HEK293 (cell line): ENCODE data around the gene CDK5.

Experiments used
- BCL11A ChIP-seq: fragments of 450-650 bp; formaldehyde crosslinking; IDR thresholded peaks from 2 replicates; pipeline ENCODE4 v1.5.1; 2016; ENCODE audit warnings: low read depth, missing biosample characterization, missing genetic modification characterization
- GLI4 ChIP-seq: fragments of 450-650 bp; formaldehyde crosslinking; IDR thresholded peaks from 2 replicates; pipeline ENCODE4 v1.5.1; 2016; ENCODE audit warnings: missing biosample characterization, missing genetic modification characterization
- KLF7 ChIP-seq: fragments of 450-650 bp; formaldehyde crosslinking; IDR thresholded peaks from 2 replicates; pipeline ENCODE4 v1.5.1; 2016; ENCODE audit warnings: missing biosample characterization, missing genetic modification characterization, borderline replicate concordance
- KLF8 ChIP-seq: fragments of 450-650 bp; formaldehyde crosslinking; IDR thresholded peaks from 2 replicates; pipeline ENCODE4 v1.5.1; 2016; ENCODE audit warnings: missing biosample characterization, missing genetic modification characterization
- PATZ1 ChIP-seq: fragments of 450-650 bp; formaldehyde crosslinking; IDR thresholded peaks from 2 replicates; pipeline ENCODE4 v1.5.1; 2016; ENCODE audit warnings: missing biosample characterization, missing genetic modification characterization
- RBAK ChIP-seq: fragments of 450-650 bp; formaldehyde crosslinking; IDR thresholded peaks from 2 replicates; pipeline ENCODE4 v1.5.1; 2016; ENCODE audit warnings: missing biosample characterization, missing genetic modification characterization
- REPIN1 ChIP-seq: fragments of 450-650 bp; formaldehyde crosslinking; IDR thresholded peaks from 2 replicates; pipeline ENCODE4 v1.5.1; 2017; ENCODE audit warnings: missing biosample characterization, missing genetic modification characterization, low read depth
- TRIM28 ChIP-seq: IDR thresholded peaks from 2 replicates; pipeline ENCODE4 v1.6.1; 2011; ENCODE audit warnings: low read length, control low read depth, borderline replicate concordance
- ZBTB1 ChIP-seq: fragments of 450-650 bp; formaldehyde crosslinking; IDR thresholded peaks from 2 replicates; pipeline ENCODE4 v1.5.1; 2016; ENCODE audit warnings: missing biosample characterization, missing genetic modification characterization
- ZEB2 ChIP-seq: fragments of 450-650 bp; formaldehyde crosslinking; IDR thresholded peaks from 2 replicates; pipeline ENCODE4 v1.5.1; 2016; ENCODE audit warnings: missing biosample characterization, missing genetic modification characterization
- ZNF10 ChIP-seq: fragments of 450-650 bp; formaldehyde crosslinking; IDR thresholded peaks from 2 replicates; pipeline ENCODE4 v1.5.1; 2017; ENCODE audit warnings: missing biosample characterization, missing genetic modification characterization
- ZNF2 ChIP-seq: fragments of 450-650 bp; formaldehyde crosslinking; IDR thresholded peaks from 2 replicates; pipeline ENCODE4 v1.5.1; 2016; ENCODE audit warnings: missing biosample characterization, missing genetic modification characterization
- ZNF280D ChIP-seq: fragments of 450-650 bp; formaldehyde crosslinking; IDR thresholded peaks from 2 replicates; pipeline ENCODE4 v1.5.1; 2016; ENCODE audit warnings: missing biosample characterization, missing genetic modification characterization
- ZNF391 ChIP-seq: fragments of 450-650 bp; formaldehyde crosslinking; IDR thresholded peaks from 2 replicates; pipeline ENCODE4 v1.5.1; 2016; ENCODE audit warnings: low read depth, missing biosample characterization, missing genetic modification characterization, borderline replicate concordance
- ZNF48 ChIP-seq: fragments of 450-650 bp; formaldehyde crosslinking; IDR thresholded peaks from 2 replicates; pipeline ENCODE4 v1.5.1; 2016; ENCODE audit warnings: missing biosample characterization, missing genetic modification characterization
- ZNF518A ChIP-seq: fragments of 450-650 bp; formaldehyde crosslinking; conservative IDR thresholded peaks from 2 replicates; pipeline ENCODE4 v1.5.1; 2016; ENCODE audit warnings: low read depth, missing biosample characterization, missing genetic modification characterization
- ZNF623 ChIP-seq: fragments of 450-650 bp; formaldehyde crosslinking; IDR thresholded peaks from 2 replicates; pipeline ENCODE4 v1.5.1; 2016; ENCODE audit warnings: missing biosample characterization, missing genetic modification characterization
- ZNF664 ChIP-seq: fragments of 450-650 bp; formaldehyde crosslinking; IDR thresholded peaks from 2 replicates; pipeline ENCODE4 v1.5.1; 2016; ENCODE audit warnings: missing biosample characterization, missing genetic modification characterization
- ZNF776 ChIP-seq: fragments of 450-650 bp; formaldehyde crosslinking; IDR thresholded peaks from 2 replicates; pipeline ENCODE4 v1.5.0; 2017; ENCODE audit warnings: missing biosample characterization, missing genetic modification characterization, borderline replicate concordance
- TF ChIP-seq, protein P1 (sequence below): fragments of 450-650 bp; formaldehyde crosslinking; IDR thresholded peaks from 2 replicates; pipeline ENCODE4 v1.5.1; 2016; ENCODE audit warnings: missing biosample characterization, missing genetic modification characterization
- TF ChIP-seq, protein P2 (sequence below): fragments of 450-650 bp; formaldehyde crosslinking; conservative IDR thresholded peaks from 2 replicates; pipeline ENCODE4 v1.5.1; 2016; ENCODE audit warnings: low read depth, missing biosample characterization, missing genetic modification characterization
- TF ChIP-seq, protein P3 (sequence below): fragments of 450-650 bp; formaldehyde crosslinking; IDR thresholded peaks from 2 replicates; pipeline ENCODE4 v1.5.1; 2016; ENCODE audit warnings: missing biosample characterization, missing genetic modification characterization, low read depth

Gene CDK5

GRCh38 chr7:151082141-151083070 lies 24.7 kb upstream of the CDK5 start (continued):
- TF ChIP-seq ZNF2 (tag by site-specific recombination) (0 out of 2 replicates have a peak, but pooled peaks have one; percentile 45), ZNF623 (tag by site-specific recombination) (no peak), ZNF776 (tag by site-specific recombination) (no peak), ZNF10 (tag by site-specific recombination) (peak; percentile 19; the same call in 1 of the 2 replicates), RBAK (tag by site-specific recombination) (no peak), ZBTB1 (tag by site-specific recombination) (no peak), TRIM28 (no peak), ZEB2 (tag by site-specific recombination) (no peak), KLF8 (tag by site-specific recombination) (peak; percentile 83), GLI4 (no peak), BCL11A (tag by site-specific recombination) (peak; percentile 47; the same call in 1 of the 2 replicates), KLF7 (tag by site-specific recombination) (peak; percentile 63; the same call in 1 of the 2 replicates), ZNF664 (tag by site-specific recombination) (no peak), ZNF391 (tag by site-specific recombination) (peak; percentile 16; the same call in 1 of the 2 replicates), ZNF518A (tag by site-specific recombination) (no peak), PATZ1 (peak; percentile 92), ZNF48 (tag by site-specific recombination) (no peak), REPIN1 (tag by site-specific recombination) (no peak), ZNF280D (tag by site-specific recombination) (no peak)
- TF ChIP-seq, protein P1, sequence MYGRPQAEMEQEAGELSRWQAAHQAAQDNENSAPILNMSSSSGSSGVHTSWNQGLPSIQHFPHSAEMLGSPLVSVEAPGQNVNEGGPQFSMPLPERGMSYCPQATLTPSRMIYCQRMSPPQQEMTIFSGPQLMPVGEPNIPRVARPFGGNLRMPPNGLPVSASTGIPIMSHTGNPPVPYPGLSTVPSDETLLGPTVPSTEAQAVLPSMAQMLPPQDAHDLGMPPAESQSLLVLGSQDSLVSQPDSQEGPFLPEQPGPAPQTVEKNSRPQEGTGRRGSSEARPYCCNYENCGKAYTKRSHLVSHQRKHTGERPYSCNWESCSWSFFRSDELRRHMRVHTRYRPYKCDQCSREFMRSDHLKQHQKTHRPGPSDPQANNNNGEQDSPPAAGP (tag by site-specific recombination), result 0 out of 2 replicates have a peak, but pooled peaks have one; percentile 54
- TF ChIP-seq, protein P2, sequence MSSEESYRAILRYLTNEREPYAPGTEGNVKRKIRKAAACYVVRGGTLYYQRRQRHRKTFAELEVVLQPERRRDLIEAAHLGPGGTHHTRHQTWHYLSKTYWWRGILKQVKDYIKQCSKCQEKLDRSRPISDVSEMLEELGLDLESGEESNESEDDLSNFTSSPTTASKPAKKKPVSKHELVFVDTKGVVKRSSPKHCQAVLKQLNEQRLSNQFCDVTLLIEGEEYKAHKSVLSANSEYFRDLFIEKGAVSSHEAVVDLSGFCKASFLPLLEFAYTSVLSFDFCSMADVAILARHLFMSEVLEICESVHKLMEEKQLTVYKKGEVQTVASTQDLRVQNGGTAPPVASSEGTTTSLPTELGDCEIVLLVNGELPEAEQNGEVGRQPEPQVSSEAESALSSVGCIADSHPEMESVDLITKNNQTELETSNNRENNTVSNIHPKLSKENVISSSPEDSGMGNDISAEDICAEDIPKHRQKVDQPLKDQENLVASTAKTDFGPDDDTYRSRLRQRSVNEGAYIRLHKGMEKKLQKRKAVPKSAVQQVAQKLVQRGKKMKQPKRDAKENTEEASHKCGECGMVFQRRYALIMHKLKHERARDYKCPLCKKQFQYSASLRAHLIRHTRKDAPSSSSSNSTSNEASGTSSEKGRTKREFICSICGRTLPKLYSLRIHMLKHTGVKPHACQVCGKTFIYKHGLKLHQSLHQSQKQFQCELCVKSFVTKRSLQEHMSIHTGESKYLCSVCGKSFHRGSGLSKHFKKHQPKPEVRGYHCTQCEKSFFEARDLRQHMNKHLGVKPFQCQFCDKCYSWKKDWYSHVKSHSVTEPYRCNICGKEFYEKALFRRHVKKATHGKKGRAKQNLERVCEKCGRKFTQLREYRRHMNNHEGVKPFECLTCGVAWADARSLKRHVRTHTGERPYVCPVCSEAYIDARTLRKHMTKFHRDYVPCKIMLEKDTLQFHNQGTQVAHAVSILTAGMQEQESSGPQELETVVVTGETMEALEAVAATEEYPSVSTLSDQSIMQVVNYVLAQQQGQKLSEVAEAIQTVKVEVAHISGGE (tag by site-specific recombination), result no peak
- TF ChIP-seq, protein P3, sequence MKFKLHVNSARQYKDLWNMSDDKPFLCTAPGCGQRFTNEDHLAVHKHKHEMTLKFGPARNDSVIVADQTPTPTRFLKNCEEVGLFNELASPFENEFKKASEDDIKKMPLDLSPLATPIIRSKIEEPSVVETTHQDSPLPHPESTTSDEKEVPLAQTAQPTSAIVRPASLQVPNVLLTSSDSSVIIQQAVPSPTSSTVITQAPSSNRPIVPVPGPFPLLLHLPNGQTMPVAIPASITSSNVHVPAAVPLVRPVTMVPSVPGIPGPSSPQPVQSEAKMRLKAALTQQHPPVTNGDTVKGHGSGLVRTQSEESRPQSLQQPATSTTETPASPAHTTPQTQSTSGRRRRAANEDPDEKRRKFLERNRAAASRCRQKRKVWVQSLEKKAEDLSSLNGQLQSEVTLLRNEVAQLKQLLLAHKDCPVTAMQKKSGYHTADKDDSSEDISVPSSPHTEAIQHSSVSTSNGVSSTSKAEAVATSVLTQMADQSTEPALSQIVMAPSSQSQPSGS (tag by site-specific recombination), result no peak
